AG04450 (cell line): ENCODE data around the gene SLC7A7. TPM values are rescaled to one million over a fixed set of nuclear protein-coding genes. Genes with fewer than 3 reads are reported as not detected.
"Not testable (repeated sequence)": the region's sequence is repeated elsewhere in the genome, so short reads cannot be mapped to it uniquely, and the experiment has no call there.

Experiments
- CTCF ChIA-PET: fragments of 300-600, 350-600 bp; formaldehyde crosslinking; extraction: SDS; loops from one replicate; lab custom pipeline; 2022; ENCODE audit warnings: antibody characterized with exemption, inconsistent platforms; lab: Charles Lee
- POLR2A ChIA-PET: fragments of 350-600 bp; formaldehyde crosslinking; extraction: SDS; loops from one replicate; lab custom pipeline; 2021; ENCODE audit warnings: antibody characterized with exemption, inconsistent platforms; lab: Yijun Ruan, JAX
- DNase-seq: peaks from one replicate; pipeline ENCODE4 v3.0.0-alpha.2; 2011; ENCODE audit warnings: low read depth, low spot score
- H3K27ac ChIP-seq: one replicate; pipeline ENCODE4 v1.5.1; 2012; ENCODE audit warnings: low read depth, low read length, control low read depth
- H3K27me3 ChIP-seq: one replicate; pipeline ENCODE4 v1.6.0; 2012; ENCODE audit warnings: low read length; ENCODE audit not compliant: control insufficient read depth, insufficient read depth
- H3K4me3 ChIP-seq: 2 replicates; pipeline ENCODE4 v1.5.1; 2011; ENCODE audit warnings: mild to moderate bottlenecking, low read depth, low read length, control low read depth
- H3K9me3 ChIP-seq: 2 replicates; pipeline ENCODE4 v1.5.1; 2012; ENCODE audit warnings: low read length; ENCODE audit not compliant: control insufficient read depth, insufficient read depth
- CTCF ChIP-seq: IDR thresholded peaks from 2 replicates; pipeline ENCODE4 v1.5.1; 2011; ENCODE audit warnings: low read depth, low read length, control low read depth, inconsistent platforms
- polyA plus RNA-seq: library from polyadenylated mRNA; depleted of rRNA; stranded (reverse); fragments of >200 nt; gene quantifications from 2 replicates; pipeline ENCODE4 v1.2.3, GENCODE V29; 2011

The SLC7A7 gene
- polyA plus RNA-seq, 1 experiment, result 7.7 TPM

GRCh38 chr14:22811722-22812121 is 3.5 kb downstream of the SLC7A7 start:
- no peak for DNase-seq
- Histone ChIP-seq H3K4me3 (no peak overlapping the region), H3K27me3 (no peaks in the 10 kb centered on the region), H3K9me3 (no peaks in the 10 kb centered on the region), H3K27ac (no peak overlapping the region)
- no peak for TF ChIP-seq CTCF
- POLR2A ChIA-PET, result interaction anchor here (0.7 kb wide), 1 partner anchor 45 kb away, joined by 4 read pairs; the partner anchor contains the start of gene OXA1L
- CTCF ChIA-PET, result interaction anchor here (1.0 kb wide), 2 partner anchors 8 to 61 kb away, joined by 3 to 8 read pairs; no protein-coding TSS in a partner anchor

GRCh38 chr14:22808388-22809209 is 6.6 kb downstream of the SLC7A7 start:
- ChIA-PET POLR2A (no interaction called here), CTCF (interaction anchor here (0.6 to 1.3 kb wide), 5 partner anchors 14 to 252 kb away, joined by 3 to 6 read pairs (median 3); no protein-coding TSS in a partner anchor)
- no peak for DNase-seq

GRCh38 chr14:22807432-22808087 is 7.7 kb downstream of the SLC7A7 start:
- POLR2A ChIA-PET, result interaction anchor here (0.5 kb wide), 1 partner anchor 204 kb away, joined by 4 read pairs; no protein-coding TSS in a partner anchor
- Histone ChIP-seq H3K9me3 (no peaks in the 10 kb centered on the region), H3K27ac (no peak overlapping the region), H3K27me3 (no peaks in the 10 kb centered on the region), H3K4me3 (no peak overlapping the region)
- CTCF ChIA-PET, result interaction anchor here (0.6 to 1.1 kb wide), 4 partner anchors 15 to 251 kb away, joined by 3 read pairs; no protein-coding TSS in a partner anchor
- no peak for TF ChIP-seq CTCF
- DNase-seq, result no peak

More at GRCh38 chr14:22808388-22809209, 6.6 kb downstream of the SLC7A7 start:
- Histone ChIP-seq H3K27ac (no peak overlapping the region), H3K27me3 (no peaks in the 10 kb centered on the region), H3K9me3 (no peaks in the 10 kb centered on the region), H3K4me3 (no peak overlapping the region)
- TF ChIP-seq CTCF, result no peak

GRCh38 chr14:22805235-22805634 is 10.0 kb downstream of the SLC7A7 start:
- H3K27ac ChIP-seq, H3K9me3 ChIP-seq, H3K4me3 ChIP-seq, DNase-seq, CTCF ChIA-PET, H3K27me3 ChIP-seq: not testable (repeated sequence)
- POLR2A ChIA-PET, result interaction anchor here (0.9 kb wide), 1 partner anchor 39 kb away, joined by 3 read pairs; the partner anchor contains the start of gene OXA1L

- no peak for DNase-seq
- H3K4me3 ChIP-seq, result no peak overlapping the region
- TF ChIP-seq CTCF, result no peak
- CTCF ChIA-PET, result no interaction called here
- H3K27me3 ChIP-seq, result no peaks in the 10 kb centered on the region
- POLR2A ChIA-PET, result no interaction called here
- H3K27ac ChIP-seq, result no peak overlapping the region
- H3K9me3 ChIP-seq, result no peaks in the 10 kb centered on the region
Observed at GRCh38 chr14:22803687-22803974, 11.6 kb downstream of the SLC7A7 start.
